ENCODE results near the gene TACC3.

- TF ChIP-seq NFIC (IDR thresholded peaks at IDR 0.05) (no peak), EP300 (IDR thresholded peaks at IDR 0.05; ENCODE audit: borderline replicate concordance) (no peak), FOXM1 (IDR thresholded peaks at IDR 0.05; ENCODE audit: borderline replicate concordance, low read depth) (no peak), REST (IDR thresholded peaks at IDR 0.05; ENCODE audit: low read depth) (no peak), TAF1 (IDR thresholded peaks at IDR 0.05; ENCODE audit: low read depth) (no peak), CREB1 (IDR thresholded peaks at IDR 0.05; ENCODE audit: low read depth) (no peak), CEBPB (IDR thresholded peaks at IDR 0.05) (no peak), EGR1 (IDR thresholded peaks at IDR 0.05) (no peak), YY1 (IDR thresholded peaks at IDR 0.05; ENCODE audit: low read depth) (no peak), RAD21 (IDR thresholded peaks at IDR 0.05; ENCODE audit: low read depth) (no peak)
- TF ChIP-seq, protein P1, sequence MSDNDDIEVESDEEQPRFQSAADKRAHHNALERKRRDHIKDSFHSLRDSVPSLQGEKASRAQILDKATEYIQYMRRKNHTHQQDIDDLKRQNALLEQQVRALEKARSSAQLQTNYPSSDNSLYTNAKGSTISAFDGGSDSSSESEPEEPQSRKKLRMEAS (IDR thresholded peaks at IDR 0.05) = no peak
These were observed 26.3 kb downstream of the TACC3 start for GRCh38 chr4:1747603-1747967.
